NCI-H82 treated with DMSO at 0.1 percent for 48 hours (cell line): ENCODE results near the gene SUSD6.

ENCODE experiments used
- DNase-seq: peaks from one replicate; lab custom pipeline; 2025; ENCODE audit not compliant: unreplicated experiment; lab: John Stamatoyannopoulos, UW

The SUSD6 gene

GRCh38 chr14:69611172-69612013 is at the start of gene SUSD6:
TSS of gene SUSD6 (plus strand) at chr14:69611596. CDS start at chr14:69658593, 46,997 bp downstream.
- DNase-seq, result peak; percentile 74

GRCh38 chr14:69561893-69562292 is 49.5 kb upstream of the SUSD6 start:
- no peak for DNase-seq

GRCh38 chr14:69567563-69567962 is 43.8 kb upstream of the SUSD6 start:
- no peak for DNase-seq

- DNase-seq, result no peak
Observed at GRCh38 chr14:69569859-69570258, 41.5 kb upstream of the SUSD6 start.

- no peak for DNase-seq
Observed at GRCh38 chr14:69570836-69571330, 40.5 kb upstream of the SUSD6 start.

GRCh38 chr14:69571449-69572029 is 39.9 kb upstream of the SUSD6 start:
- DNase-seq, result no peak

- no peak for DNase-seq
Observed at GRCh38 chr14:69572030-69572840, 39.2 kb upstream of the SUSD6 start.

GRCh38 chr14:69572841-69573135 is 38.6 kb upstream of the SUSD6 start:
- no peak for DNase-seq

- peak; percentile 95 for DNase-seq
Observed at GRCh38 chr14:69573205-69573830, 38.1 kb upstream of the SUSD6 start.

GRCh38 chr14:69573831-69574262 is 37.5 kb upstream of the SUSD6 start:
- DNase-seq, result peak; percentile 95

GRCh38 chr14:69574263-69574953 is 37.0 kb upstream of the SUSD6 start, which contains the start of gene CCDC177:
TSS of gene CCDC177 (minus strand) at chr14:69574871. CDS start at chr14:69573622, 1,249 bp downstream.
- peak; percentile 27 for DNase-seq

GRCh38 chr14:69574954-69575295 is 36.5 kb upstream of the SUSD6 start:
- DNase-seq, result no peak

- no peak for DNase-seq
Observed at GRCh38 chr14:69579476-69579875, 31.9 kb upstream of the SUSD6 start.

GRCh38 chr14:69580009-69580577 is 31.3 kb upstream of the SUSD6 start:
- DNase-seq, result peak; percentile 27

- DNase-seq, result peak; percentile 75
Observed at GRCh38 chr14:69581316-69581935, 30.0 kb upstream of the SUSD6 start.

GRCh38 chr14:69582212-69582611 is 29.2 kb upstream of the SUSD6 start:
- no peak for DNase-seq

- no peak for DNase-seq
Observed at GRCh38 chr14:69582829-69583228, 28.6 kb upstream of the SUSD6 start.

- no peak for DNase-seq
Observed at GRCh38 chr14:69584389-69584788, 27.0 kb upstream of the SUSD6 start.

- no peak for DNase-seq
Observed at GRCh38 chr14:69586404-69586803, 25.0 kb upstream of the SUSD6 start.

- no peak for DNase-seq
Observed at GRCh38 chr14:69587389-69587788, 24.0 kb upstream of the SUSD6 start.
